IMR-90 (cell line): ENCODE measurements around the gene EXOC6B.

Source experiments
- CEBPB ChIP-seq: IDR thresholded peaks from 2 replicates; pipeline ENCODE4 v1.6.1; 2012; ENCODE audit warnings: low read depth, low read length, improper control_type of control experiment
- CTCF ChIP-seq: conservative IDR thresholded peaks from 2 replicates; pipeline ENCODE4 v1.5.1; 2012; ENCODE audit warnings: mild to moderate bottlenecking, low read depth, low read length, improper control_type of control experiment
- ELK1 ChIP-seq: fragments of 150-350 bp; IDR thresholded peaks from 2 replicates; pipeline ENCODE4 v1.6.1; 2016; ENCODE audit warnings: low read depth, mild to moderate bottlenecking, low read length, moderate library complexity, borderline replicate concordance
- MAFK ChIP-seq: IDR thresholded peaks from 2 replicates; pipeline ENCODE4 v1.6.1; 2012; ENCODE audit warnings: low read depth, low read length, improper control_type of control experiment
- MXI1 ChIP-seq: IDR thresholded peaks from 2 replicates; pipeline ENCODE4 v1.6.1; 2012; ENCODE audit warnings: low read depth, mild to moderate bottlenecking, low read length, moderate library complexity, borderline replicate concordance
- POLR2A ChIP-seq: IDR thresholded peaks from 2 replicates; pipeline ENCODE4 v1.6.1; 2012; ENCODE audit warnings: mild to moderate bottlenecking, low read depth, low read length
- USF2 ChIP-seq: fragments of 150-350 bp; IDR thresholded peaks from 2 replicates; pipeline ENCODE4 v1.6.1; 2017; ENCODE audit warnings: mild to moderate bottlenecking, antibody characterized with exemption, low read length, low read depth

- TF ChIP-seq CTCF = no peak
- TF ChIP-seq ELK1 = no peak
- no peak for TF ChIP-seq POLR2A
- TF ChIP-seq CEBPB = no peak
- no peak for TF ChIP-seq MAFK
- TF ChIP-seq USF2 = no peak
- TF ChIP-seq MXI1 = no peak
Measured at GRCh38 chr2:72153924-72154323, 671.9 kb downstream of the EXOC6B start.
